ENCODE data around the gene PRR30.

The PRR30 gene

GRCh38 chr2:27095745-27096651 is 43.2 kb downstream of the PRR30 start:
- DNase-seq, result no peak

GRCh38 chr2:27095427-27095744 is 43.8 kb downstream of the PRR30 start:
- DNase-seq, result no peak

- no peak for DNase-seq
Measured at GRCh38 chr2:27094353-27094984, 44.7 kb downstream of the PRR30 start.

- DNase-seq, result no peak
Measured at GRCh38 chr2:27093430-27094352, 45.5 kb downstream of the PRR30 start.

DNA sequence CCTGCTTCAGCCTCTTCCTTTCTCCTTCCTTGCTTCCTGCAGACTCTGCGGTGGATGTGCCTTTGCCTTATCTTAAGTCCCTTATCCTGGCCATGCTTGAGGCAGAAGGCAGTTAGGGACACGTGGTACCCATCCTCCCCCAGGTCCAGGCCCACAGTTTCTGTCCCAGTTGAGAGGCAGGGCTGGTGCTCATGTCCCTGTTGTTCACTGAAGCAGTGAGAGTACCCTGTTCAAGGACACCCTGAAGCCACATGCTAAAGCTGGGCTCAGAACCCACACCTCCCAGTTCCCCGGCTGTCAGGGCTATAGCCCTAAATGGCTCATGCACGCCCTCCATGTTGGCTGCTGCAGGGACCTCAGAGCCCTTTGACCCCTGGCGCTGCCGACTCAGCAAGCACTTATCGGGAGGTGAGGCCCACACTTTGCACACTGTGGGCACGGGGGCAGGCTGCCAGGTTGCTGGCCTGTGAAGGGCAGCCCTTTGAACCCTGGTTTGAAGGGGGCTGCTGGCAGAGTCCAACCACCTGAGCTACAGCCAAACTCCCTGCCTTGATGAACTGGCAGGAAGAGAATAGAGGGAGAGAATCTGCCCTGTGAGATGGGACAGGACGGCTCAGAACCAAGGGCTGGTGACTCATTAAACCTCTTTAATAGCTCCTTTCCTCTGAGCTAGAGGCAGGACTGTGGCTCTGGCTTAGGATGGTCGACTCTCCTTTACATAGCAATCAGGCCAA is 46.3 kb downstream of the PRR30 start:
- no peak for DNase-seq

- no peak for DNase-seq
Measured at GRCh38 chr2:27091746-27092695, 47.2 kb downstream of the PRR30 start.

- DNase-seq, result no peak
Measured at GRCh38 chr2:27089111-27089954, 49.9 kb downstream of the PRR30 start.

- DNase-seq, result no peak
Measured at GRCh38 chr2:27088634-27089033, 50.6 kb downstream of the PRR30 start.

GRCh38 chr2:27087823-27088410 is 51.3 kb downstream of the PRR30 start:
- no peak for DNase-seq

Data from activated gamma-delta T cell (primary cell).